ENCODE measurements around the gene BCL6B.
"Not testable (repeated sequence)": the region's sequence is repeated elsewhere in the genome, so short reads cannot be mapped to it uniquely, and the experiment has no call there.

BCL6B gene, protein sequence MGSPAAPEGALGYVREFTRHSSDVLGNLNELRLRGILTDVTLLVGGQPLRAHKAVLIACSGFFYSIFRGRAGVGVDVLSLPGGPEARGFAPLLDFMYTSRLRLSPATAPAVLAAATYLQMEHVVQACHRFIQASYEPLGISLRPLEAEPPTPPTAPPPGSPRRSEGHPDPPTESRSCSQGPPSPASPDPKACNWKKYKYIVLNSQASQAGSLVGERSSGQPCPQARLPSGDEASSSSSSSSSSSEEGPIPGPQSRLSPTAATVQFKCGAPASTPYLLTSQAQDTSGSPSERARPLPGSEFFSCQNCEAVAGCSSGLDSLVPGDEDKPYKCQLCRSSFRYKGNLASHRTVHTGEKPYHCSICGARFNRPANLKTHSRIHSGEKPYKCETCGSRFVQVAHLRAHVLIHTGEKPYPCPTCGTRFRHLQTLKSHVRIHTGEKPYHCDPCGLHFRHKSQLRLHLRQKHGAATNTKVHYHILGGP

DNA sequence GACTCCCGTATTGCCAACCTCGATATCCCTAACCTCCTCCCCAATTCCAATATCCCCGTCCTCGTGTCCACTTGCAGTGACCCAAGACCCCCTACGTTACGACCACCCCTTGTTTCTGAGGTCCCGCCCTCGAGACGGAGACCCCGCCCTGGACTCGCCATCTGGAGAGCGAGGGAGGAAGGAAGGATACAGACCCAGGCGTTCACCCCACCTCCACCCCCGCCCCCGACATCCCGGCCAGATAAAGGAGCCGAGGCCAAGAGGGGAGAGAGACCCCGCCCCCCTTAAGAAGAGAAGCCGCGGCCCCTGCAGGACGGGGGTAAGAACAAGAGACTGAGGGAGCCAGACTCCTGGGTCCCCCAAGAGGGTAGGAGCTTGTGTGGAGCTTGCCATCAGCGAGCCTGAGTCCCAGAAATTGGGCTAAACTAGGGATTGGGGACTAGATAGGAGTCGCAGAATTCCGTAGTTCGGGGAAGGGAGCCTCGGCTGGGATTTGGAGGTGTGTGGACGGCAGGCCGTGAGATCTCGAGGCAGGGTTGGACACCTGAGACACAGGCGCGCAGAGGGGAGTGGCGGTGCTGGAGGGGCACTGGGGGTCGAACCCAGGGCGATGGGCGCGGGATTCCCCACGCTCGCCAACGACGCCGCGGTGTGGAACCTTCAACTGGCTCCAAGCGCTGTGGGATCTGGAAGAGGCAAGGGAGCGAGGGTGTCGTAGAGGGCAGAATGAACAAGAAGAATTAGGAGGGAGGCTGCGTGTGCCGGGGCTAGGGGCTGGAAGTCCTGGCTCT lies at the start of gene BCL6B:
Gene BCL6B, plus strand, starts transcription at position 270 of the 791 bp plus-strand sequence. CDS start 622 bp downstream, outside the sequence.
- peak within 1 kb of the TSS in 10 of 11 experiments; percentile 36 to 88 (median 70); a peak in 19 of 22 replicates for H3K27ac ChIP-seq
- peaks cover 23 to 38% (median 31%) of the 10 kb centered on the region in 11 experiments for H3K27me3 ChIP-seq
- TF ChIP-seq Cebpa-rat (IDR thresholded peaks at IDR 0.05): no peak
- peaks cover 0 to 11% (median 0%) of the 10 kb centered on the region in 11 experiments; a peak in 7 of 22 replicates for H3K9me3 ChIP-seq (replicated peaks in 1 of 11)
- H3K4me2 ChIP-seq: peak within 1 kb of the TSS; percentile 54 to 88 (median 76)
- peak within 1 kb of the TSS; percentile 47 to 83 (median 73) for H3K9ac ChIP-seq
- H3K36me3 ChIP-seq: peaks cover 0 to 22% (median 0%) of the 10 kb centered on the region in 11 experiments; a peak in 6 of 22 replicates
- no peaks in the 10 kb centered on the region for H4K20me1 ChIP-seq
- peaks cover 37 to 76% (median 60%) of the 10 kb centered on the region in 10 experiments for H3K4me1 ChIP-seq
- peak within 1 kb of the TSS; percentile 38 to 59 (median 48); a peak in 19 of 20 replicates for H3K4me3 ChIP-seq

DNA sequence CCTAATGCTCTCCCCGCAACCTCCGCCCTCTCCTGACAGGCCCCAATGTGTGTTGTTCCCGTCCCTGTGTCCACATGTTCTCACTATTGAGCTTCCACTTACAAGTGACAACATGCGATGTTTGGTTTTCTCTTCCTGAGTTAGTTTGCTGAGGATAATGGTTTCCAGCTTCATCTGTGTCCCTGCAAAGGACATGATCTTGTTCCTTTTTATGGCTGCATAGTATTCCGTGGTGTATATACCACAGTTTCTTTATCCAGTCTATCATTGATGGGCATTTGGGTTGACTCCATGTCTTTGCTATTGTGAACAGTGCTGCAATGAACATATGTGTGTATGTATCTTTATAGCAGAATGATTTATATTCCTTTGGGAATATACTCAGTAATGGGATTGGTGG lies 43.4 kb upstream of the BCL6B start:
- not testable (repeated sequence) for H4K20me1 ChIP-seq, H3K4me3 ChIP-seq, H3K9ac ChIP-seq, H3K27ac ChIP-seq
- Histone ChIP-seq H3K9me3 (replicated peaks in 1 of 11) (peaks cover 16 to 22% (median 18%) of the 10 kb centered on the region in 11 experiments), H3K4me1 (peaks cover 14 to 50% (median 38%) of the 10 kb centered on the region in 10 experiments), H3K36me3 (peaks cover 0 to 12% (median 0%) of the 10 kb centered on the region in 11 experiments; a peak in 1 of 22 replicates), H3K27me3 (peaks cover 0 to 18% (median 0%) of the 10 kb centered on the region in 11 experiments; a peak in 3 of 22 replicates), H3K4me2 (0 out of 22 replicates have a peak overlapping the region, but pooled peaks of 1 of the 11 experiments have one; percentile 40)

DNA sequence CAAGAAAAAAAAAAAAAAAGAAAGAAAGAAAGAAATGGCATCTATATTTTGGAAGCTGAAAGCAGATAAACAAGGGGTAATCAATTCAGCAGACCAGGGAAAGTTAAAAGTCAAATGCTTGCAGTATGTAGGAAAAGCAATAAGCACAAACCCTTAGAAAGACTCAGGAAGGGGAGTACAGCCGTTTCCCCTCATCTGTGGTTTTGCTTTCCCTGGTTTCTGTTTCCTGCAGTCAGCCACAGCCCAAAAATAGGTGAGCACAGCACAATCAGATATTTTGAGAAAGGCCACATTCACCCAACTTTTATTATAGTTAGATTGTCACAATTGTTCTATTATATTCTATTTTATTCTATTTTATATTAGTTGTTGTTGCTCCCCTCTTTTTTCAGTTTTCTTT lies 41.4 kb upstream of the BCL6B start:
- Histone ChIP-seq H3K9ac (no peak overlapping the region), H3K27ac (0 out of 22 replicates have a peak overlapping the region, but pooled peaks of 1 of the 11 experiments have one; percentile 30), H3K4me2 (peak overlapping the region; percentile 65 to 91 (median 77)), H4K20me1 (peaks cover 0 to 6% (median 0%) of the 10 kb centered on the region in 11 experiments; a peak in 1 of 22 replicates), H3K4me3 (peak overlapping the region in 7 of 10 experiments; percentile 7 to 41 (median 19); a peak in 5 of 20 replicates), H3K27me3 (peaks cover 0 to 18% (median 0%) of the 10 kb centered on the region in 11 experiments; a peak in 3 of 22 replicates), H3K36me3 (peaks cover 0 to 12% (median 0%) of the 10 kb centered on the region in 11 experiments; a peak in 1 of 22 replicates), H3K4me1 (peaks cover 14 to 54% (median 38%) of the 10 kb centered on the region in 10 experiments), H3K9me3 (replicated peaks in 1 of 11) (peaks cover 16 to 22% (median 18%) of the 10 kb centered on the region in 11 experiments)
- no peak for TF ChIP-seq Cebpa-rat (IDR thresholded peaks at IDR 0.05)

DNA sequence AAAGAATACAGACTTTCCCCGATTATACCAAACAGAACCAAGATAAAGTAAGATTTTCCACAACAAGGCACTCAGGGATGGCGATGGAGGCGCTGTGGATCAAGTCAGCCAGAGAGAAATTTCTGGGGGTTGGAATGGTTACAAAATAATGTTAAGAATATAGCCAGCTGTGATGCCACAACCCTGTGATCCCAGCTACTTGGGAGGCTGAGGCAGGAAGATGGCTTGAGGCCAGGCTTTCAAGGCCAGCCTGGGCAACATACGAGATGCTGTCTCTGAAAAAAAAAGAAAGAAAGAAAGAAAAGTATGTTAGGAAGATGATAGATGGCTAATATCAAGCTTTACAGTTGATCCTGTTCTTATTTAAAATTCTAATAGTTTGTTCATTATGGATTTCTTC lies 37.6 kb upstream of the BCL6B start:
- no peak overlapping the region for H3K4me2 ChIP-seq
- TF ChIP-seq Cebpa-rat (IDR thresholded peaks at IDR 0.05): no peak
- H3K4me3 ChIP-seq: no peak overlapping the region
- H3K9ac ChIP-seq: no peak overlapping the region
- H4K20me1 ChIP-seq: peaks cover 0 to 6% (median 0%) of the 10 kb centered on the region in 11 experiments; a peak in 1 of 22 replicates
- peaks cover 4 to 18% (median 12%) of the 10 kb centered on the region in 11 experiments for H3K9me3 ChIP-seq (replicated peaks in 1 of 11)
- peaks cover 0 to 6% (median 0%) of the 10 kb centered on the region in 11 experiments; a peak in 2 of 22 replicates for H3K36me3 ChIP-seq
- no peak overlapping the region for H3K27ac ChIP-seq
- peaks cover 0 to 13% (median 0%) of the 10 kb centered on the region in 11 experiments; a peak in 3 of 22 replicates for H3K27me3 ChIP-seq
- H3K4me1 ChIP-seq: peaks cover 14 to 41% (median 31%) of the 10 kb centered on the region in 10 experiments

DNA sequence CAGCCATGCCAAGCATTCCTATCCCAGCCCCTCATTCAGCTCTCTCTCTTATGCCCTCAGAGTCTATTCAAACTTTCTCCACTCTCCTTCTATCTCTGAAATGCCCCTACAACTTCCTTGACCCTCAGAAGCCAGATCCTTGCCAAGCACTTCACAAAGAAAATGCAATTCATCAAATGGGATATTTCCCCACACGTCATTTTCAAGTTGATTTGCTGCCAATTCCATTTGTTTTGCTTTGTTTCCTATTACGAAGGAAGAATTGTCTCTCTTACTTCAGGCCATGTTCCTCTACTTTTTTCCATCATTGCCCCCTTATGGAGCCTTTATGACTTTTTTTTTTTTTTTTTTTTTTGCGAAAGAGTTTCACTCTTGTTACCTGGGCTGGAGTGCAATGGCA lies 36.2 kb upstream of the BCL6B start:
- peaks cover 5 to 27% (median 19%) of the 10 kb centered on the region in 10 experiments for H3K4me1 ChIP-seq
- no peak overlapping the region for H3K4me3 ChIP-seq
- H3K27me3 ChIP-seq: peaks cover 0 to 9% (median 0%) of the 10 kb centered on the region in 11 experiments; a peak in 2 of 22 replicates
- H4K20me1 ChIP-seq: peaks cover 0 to 6% (median 0%) of the 10 kb centered on the region in 11 experiments; a peak in 1 of 22 replicates
- no peak for TF ChIP-seq Cebpa-rat (IDR thresholded peaks at IDR 0.05)
- no peak overlapping the region for H3K4me2 ChIP-seq
- peaks cover 0 to 6% (median 0%) of the 10 kb centered on the region in 11 experiments; a peak in 2 of 22 replicates for H3K36me3 ChIP-seq
- no peak overlapping the region for H3K27ac ChIP-seq
- H3K9me3 ChIP-seq (replicated peaks in 1 of 11): peaks cover 0 to 14% (median 8%) of the 10 kb centered on the region in 11 experiments; a peak in 10 of 22 replicates
- no peak overlapping the region for H3K9ac ChIP-seq

DNA sequence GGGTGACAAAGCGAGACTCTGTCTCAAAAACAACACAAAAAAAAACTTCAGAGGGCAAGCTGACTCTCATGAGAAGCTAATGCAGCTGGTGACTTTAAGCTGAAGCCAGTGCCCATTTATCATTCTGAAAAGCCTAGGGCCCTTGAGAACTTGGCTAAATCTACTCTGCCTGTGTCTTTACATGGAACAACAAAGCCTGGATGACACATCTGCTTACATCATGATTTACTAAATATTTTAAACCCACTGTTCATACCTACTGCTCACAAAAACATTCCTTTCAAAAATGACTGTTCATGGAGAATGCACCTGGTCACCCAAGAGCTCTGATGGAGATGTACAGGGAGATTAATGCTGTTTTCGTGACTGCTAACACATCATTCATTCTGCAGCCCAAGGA lies 33.1 kb upstream of the BCL6B start:
- Histone ChIP-seq H4K20me1 (peaks cover 0 to 2% (median 0%) of the 10 kb centered on the region in 11 experiments; a peak in 2 of 22 replicates), H3K27ac (no peak overlapping the region), H3K4me1 (peaks cover 0 to 23% (median 9%) of the 10 kb centered on the region in 10 experiments; a peak in 13 of 20 replicates), H3K4me2 (no peak overlapping the region), H3K9ac (no peak overlapping the region), H3K4me3 (no peak overlapping the region), H3K9me3 (replicated peaks in 1 of 11) (peaks cover 0 to 14% (median 8%) of the 10 kb centered on the region in 11 experiments; a peak in 10 of 22 replicates), H3K27me3 (no peaks in the 10 kb centered on the region), H3K36me3 (peaks cover 0 to 6% (median 0%) of the 10 kb centered on the region in 11 experiments; a peak in 2 of 22 replicates)
- no peak for TF ChIP-seq Cebpa-rat (IDR thresholded peaks at IDR 0.05)

DNA sequence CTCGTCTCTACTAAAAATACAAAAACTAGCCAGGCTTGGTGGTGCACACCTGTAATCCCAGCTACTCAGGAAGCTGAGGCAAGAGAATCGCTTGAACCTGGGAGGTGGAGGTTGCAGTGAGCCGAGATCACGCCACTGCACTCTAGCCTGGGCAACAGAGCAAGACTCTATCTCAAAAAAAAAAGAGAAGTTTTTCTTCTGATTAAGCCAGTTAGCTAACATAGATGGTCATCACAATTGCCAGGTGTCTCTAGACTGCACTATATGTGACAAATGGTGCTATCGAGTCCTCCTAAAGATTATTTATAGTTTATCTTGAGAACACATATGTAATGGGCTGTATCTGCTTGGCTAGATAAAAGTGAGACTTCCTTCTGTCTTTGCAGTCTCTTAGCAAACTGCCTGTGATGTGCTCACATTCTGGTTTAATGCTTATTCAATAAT lies 29.2 kb upstream of the BCL6B start:
- peak overlapping the region in 4 of 11 experiments; percentile 9 to 39 (median 24); a peak in 4 of 22 replicates for H3K4me2 ChIP-seq
- H3K4me3 ChIP-seq, H3K27me3 ChIP-seq, H3K9ac ChIP-seq, H3K27ac ChIP-seq: not testable (repeated sequence)
- H4K20me1 ChIP-seq: peaks cover 0 to 38% (median 0%) of the 10 kb centered on the region in 11 experiments; a peak in 7 of 22 replicates
- peaks cover 0 to 21% (median 12%) of the 10 kb centered on the region in 10 experiments; a peak in 13 of 20 replicates for H3K4me1 ChIP-seq
- peaks cover 15 to 37% (median 29%) of the 10 kb centered on the region in 11 experiments for H3K36me3 ChIP-seq
- peaks cover 0 to 13% (median 7%) of the 10 kb centered on the region in 11 experiments; a peak in 10 of 22 replicates for H3K9me3 ChIP-seq (replicated peaks in 1 of 11)

Data from BLaER1 treated with 17β-estradiol and CSF1 and Interleukin-3, amounts not matched to agents 10 nM and 100 nM (cell line).